Spleen (tissue), 11 donors: ENCODE results near the gene GCSH. TPM values are rescaled to one million over a fixed set of nuclear protein-coding genes. Genes with fewer than 3 reads are reported as not detected.

Experiments used
- DNase-seq: peaks from one replicate; pipeline ENCODE4 v3.0.0-alpha.2; 2020
- H3K27ac ChIP-seq, 8 donors: fragments of 200-600 bp; sonication (generic) in 7 of 8; 1 replicate in 4 of 8; 2 replicates in 4 of 8; pipeline versions ENCODE4 v1.5.0 to v1.8.0; 2016 to 2021; ENCODE audit warnings: inconsistent platforms in 4 of 8, mild to moderate bottlenecking in 4 of 8, moderate library complexity in 1 of 8
- H3K27me3 ChIP-seq, 7 donors: fragments of 200-600 bp; sonication (generic) in 6 of 7; replicated peaks in 1 of 7; 1 replicate in 4 of 7; 2 replicates in 3 of 7; pipeline versions ENCODE4 v1.5.0 to v1.8.0; 2016 to 2021; ENCODE audit warnings: inconsistent platforms in 3 of 7, mild to moderate bottlenecking in 1 of 7
- H3K36me3 ChIP-seq, 6 donors: fragments of 200-600 bp; sonication (generic) in 5 of 6; 1 replicate in 4 of 6; 2 replicates in 2 of 6; pipeline versions ENCODE4 v1.5.0 to v1.8.0; 2016 to 2021; ENCODE audit warnings: inconsistent platforms in 2 of 6
- H3K4me1 ChIP-seq, 6 donors: fragments of 200-600 bp; sonication (generic) in 5 of 6; 1 replicate in 3 of 6; 2 replicates in 3 of 6; pipeline versions ENCODE4 v1.5.0 to v1.8.0; 2016 to 2021; ENCODE audit warnings: inconsistent platforms in 3 of 6
- H3K4me3 ChIP-seq, 8 donors: fragments of 200-600 bp; sonication (generic) in 7 of 8; 1 replicate in 4 of 8; 2 replicates in 4 of 8; pipeline versions ENCODE4 v1.5.0 to v1.8.0; 2016 to 2021; ENCODE audit warnings: inconsistent platforms in 4 of 8, mild to moderate bottlenecking in 4 of 8, moderate library complexity in 2 of 8
- H3K9me3 ChIP-seq, 8 donors: fragments of 200-600 bp; sonication (generic) in 7 of 8; 1 replicate in 4 of 8; 2 replicates in 4 of 8; pipeline versions ENCODE4 v1.5.0 to v1.8.0; 2016 to 2021; ENCODE audit warnings: inconsistent platforms in 4 of 8
- CTCF ChIP-seq, 11 experiments: fragments of 200-600 bp in 7 of 11; fragments of 450-650 bp in 4 of 11; sonication (generic) in 4 of 11; IDR thresholded peaks in 8 of 11; conservative IDR thresholded peaks in 3 of 11; 1 replicate in 7 of 11; 2 replicates in 4 of 11; pipeline versions ENCODE4 v1.4.0 to v1.8.0; 2016 to 2021; ENCODE audit warnings: antibody characterized with exemption in 11 of 11, inconsistent platforms in 4 of 11, mild to moderate bottlenecking in 1 of 11
- POLR2A ChIP-seq, 3 donors: fragments of 450-650 bp; IDR thresholded peaks; one replicate each; pipeline ENCODE4 v1.5.1; 2017; ENCODE audit warnings: antibody characterized with exemption in 3 of 3, mild to moderate bottlenecking in 1 of 3
- POLR2AphosphoS5 ChIP-seq, 3 donors: sonication (generic); formaldehyde crosslinking; IDR thresholded peaks; one replicate each; pipeline ENCODE4 v1.5.1; 2017; ENCODE audit warnings: antibody characterized with exemption in 3 of 3
- WGBS, 5 donors: extraction: QIAGEN DNeasy Blood & Tissue Kit in 3 of 5; methylation state at CpG; one replicate each; pipeline versions ENCODE4 v1.1.5 to v1.1.7; 2013 to 2018; 5-methylcytosine and 5-hydroxymethylcytosine counted together
- intact Hi-C: fragments of 100-400 bp; cut with DNase I; formaldehyde crosslinking; loops from one replicate; pipeline ENCODE4 v1.15.0; 2023; ENCODE audit warnings: low total_unique reads
- polyA plus RNA-seq, 3 donors: library from polyadenylated mRNA; stranded (reverse); fragments of 200-250 nt; gene quantifications; one replicate each; pipeline ENCODE4 v1.2.1, GENCODE V29; 2013
- total RNA-seq, 7 donors: library from RNA; depleted of rRNA in 3 of 7; stranded (reverse); fragments of >200 nt in 3 of 7; fragmentation: NEBNext Ultra II Directional in 4 of 7; extraction: Animal tissue kit (Norgen Biotek cat#: 25700) in 4 of 7; gene quantifications; one replicate each; pipeline versions ENCODE4 v1.1.0 to v1.2.1, GENCODE V29; 2016 to 2021
- donor health status: healthy with polysubstance abuse.
- donor health status: DM: no; HTN: no; CAD: no; lungs with moderate emphysema.
- donor health status: DM: no; HTN: no; CAD: no.
- donor health status: Bipolar disorder and iron deficiency.
- donor health status: healthy.
- donor health status: DM: no; HTN: no; CAD: no.
- donor health status: DM: yes; HTN: yes; CAD: no.

The GCSH gene
- total and polyA plus RNA-seq, 10 donors: 7.3 to 14.8 (median 7.7) TPM

DNA sequence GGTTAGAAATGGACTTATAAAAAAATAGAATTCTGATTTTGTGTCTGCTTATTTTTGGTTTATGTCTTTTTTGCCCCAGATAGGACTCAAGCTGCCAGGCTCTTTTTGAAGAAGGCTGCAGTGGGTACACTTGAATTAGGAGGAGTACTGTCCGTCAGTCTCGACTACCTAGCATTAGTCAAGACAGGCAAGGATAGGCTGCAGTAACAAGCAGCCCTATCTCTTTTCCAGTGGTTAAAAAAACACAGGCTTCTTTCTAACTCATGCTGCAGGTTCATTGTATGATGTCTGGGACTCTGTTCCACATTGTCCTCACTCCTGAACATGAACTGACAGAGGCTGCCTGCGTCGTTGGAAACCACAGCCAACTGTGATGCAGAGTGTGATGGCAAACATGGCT, 27.1 kb downstream of the GCSH start:
- H3K9me3 ChIP-seq: no peaks in the 10 kb centered on the region
- 90 to 96% (median 94%) methylated on average over 4 of the region's 4 CpGs for WGBS, 5 donors
- intact Hi-C loops: no loop called here
- no peak for TF ChIP-seq CTCF (IDR thresholded peaks at IDR 0.05 in 8 of 11, conservative IDR thresholded peaks at IDR 0.05 in 3 of 11)
- no peak for TF ChIP-seq POLR2AphosphoS5 (IDR thresholded peaks at IDR 0.05)
- TF ChIP-seq POLR2A (IDR thresholded peaks at IDR 0.05): no peak
- no peak for DNase-seq
- no peaks in the 10 kb centered on the region for H3K36me3 ChIP-seq
- no peak overlapping the region for H3K27ac ChIP-seq
- no peaks in the 10 kb centered on the region for H3K27me3 ChIP-seq
- H3K4me1 ChIP-seq: no peaks in the 10 kb centered on the region
- no peak overlapping the region for H3K4me3 ChIP-seq

DNA sequence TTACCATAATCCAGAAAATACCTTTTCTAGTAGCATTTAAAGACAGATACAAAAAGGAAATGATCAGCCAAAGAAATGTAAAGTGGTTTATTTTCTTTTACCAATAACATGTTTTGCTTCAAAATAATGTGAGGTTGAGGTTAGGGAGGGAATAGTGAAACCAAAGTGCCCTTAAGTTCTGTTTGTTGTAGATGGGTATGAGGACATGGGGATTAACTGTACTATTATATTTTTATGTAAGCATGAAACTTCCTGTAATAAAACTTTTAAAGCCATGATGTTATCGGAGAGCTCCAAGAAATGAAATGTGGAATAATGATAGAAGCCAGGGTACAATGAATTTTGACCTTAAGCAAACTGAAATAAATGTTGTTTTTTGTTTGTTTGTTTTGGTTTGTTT, 29.0 kb downstream of the GCSH start:
- intact Hi-C loops: no loop called here
- no peak for DNase-seq
- no peak overlapping the region for H3K27ac ChIP-seq
- no peaks in the 10 kb centered on the region for H3K9me3 ChIP-seq
- H3K4me3 ChIP-seq: no peak overlapping the region
- TF ChIP-seq POLR2AphosphoS5 (IDR thresholded peaks at IDR 0.05): no peak
- no peak for TF ChIP-seq CTCF (IDR thresholded peaks at IDR 0.05 in 8 of 11, conservative IDR thresholded peaks at IDR 0.05 in 3 of 11)
- no peak for TF ChIP-seq POLR2A (IDR thresholded peaks at IDR 0.05)
- no peaks in the 10 kb centered on the region for H3K27me3 ChIP-seq
- WGBS, 5 donors: 79 to 90% (median 88%) methylated on average over 1 of the region's 1 CpG
- H3K4me1 ChIP-seq: no peaks in the 10 kb centered on the region
- H3K36me3 ChIP-seq: no peaks in the 10 kb centered on the region

GRCh38 chr16:81066681-81067080, 29.5 kb downstream of the GCSH start:
- Histone ChIP-seq H3K4me1 (no peaks in the 10 kb centered on the region), H3K9me3 (no peaks in the 10 kb centered on the region), H3K27ac (no peak overlapping the region), H3K27me3 (no peaks in the 10 kb centered on the region), H3K4me3 (no peak overlapping the region), H3K36me3 (no peaks in the 10 kb centered on the region)
- intact Hi-C loops: no loop called here
- no peak for TF ChIP-seq POLR2AphosphoS5 (IDR thresholded peaks at IDR 0.05)
- TF ChIP-seq CTCF (IDR thresholded peaks at IDR 0.05 in 8 of 11, conservative IDR thresholded peaks at IDR 0.05 in 3 of 11): no peak
- TF ChIP-seq POLR2A (IDR thresholded peaks at IDR 0.05): no peak
- 72 to 79% (median 77%) methylated on average over 4 of the region's 4 CpGs for WGBS, 5 donors
- DNase-seq: no peak

DNA sequence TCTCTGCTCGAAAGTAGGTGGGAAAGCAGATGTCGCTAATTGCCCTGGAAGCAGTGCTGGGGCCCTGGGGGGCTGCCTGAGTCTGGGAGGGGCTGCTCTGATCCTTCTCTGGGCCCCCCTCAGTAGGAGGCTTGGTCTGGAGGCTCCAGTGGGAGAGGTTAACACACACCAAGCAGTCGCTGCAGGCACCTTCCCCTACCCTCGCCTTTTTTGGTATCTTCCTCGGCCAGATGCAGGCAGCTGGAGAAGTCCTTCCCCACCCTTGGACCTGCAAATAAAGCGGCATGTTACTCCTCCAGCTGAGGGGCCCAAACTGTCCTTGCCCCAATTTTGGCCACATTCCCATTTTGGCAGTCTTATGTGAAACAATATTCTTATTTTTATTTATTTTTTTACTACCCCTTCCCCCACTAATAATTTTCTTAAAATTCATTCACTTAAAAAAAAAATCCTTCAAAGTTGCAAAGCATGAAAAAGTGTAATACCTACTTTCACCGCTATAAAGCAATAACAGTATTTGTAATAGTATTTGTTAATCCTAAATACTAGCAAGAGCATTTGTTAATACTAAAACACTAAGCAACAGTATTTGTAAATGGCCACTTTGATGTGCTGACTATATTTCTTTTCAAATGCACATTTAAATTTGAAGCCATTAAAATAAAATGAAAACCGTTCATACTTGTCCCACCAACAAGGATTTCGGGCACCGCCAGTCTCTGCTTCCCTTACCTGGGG, 34.2 kb downstream of the GCSH start:
- Histone ChIP-seq H3K36me3 (no peaks in the 10 kb centered on the region), H3K9me3 (no peaks in the 10 kb centered on the region), H3K27me3 (no peaks in the 10 kb centered on the region), H3K27ac (no peak overlapping the region), H3K4me1 (no peaks in the 10 kb centered on the region), H3K4me3 (no peak overlapping the region)
- WGBS, 5 donors: 89 to 93% (median 92%) methylated on average over 10 of the region's 10 CpGs
- intact Hi-C loops: no loop called here
- TF ChIP-seq POLR2A (IDR thresholded peaks at IDR 0.05) (no peak), POLR2AphosphoS5 (IDR thresholded peaks at IDR 0.05) (no peak), CTCF (IDR thresholded peaks at IDR 0.05 in 8 of 11, conservative IDR thresholded peaks at IDR 0.05 in 3 of 11) (no peak)
- DNase-seq: no peak
